Stimulated activated naive CD8-positive, alpha-beta T cell treated with anti-CD3 and anti-CD28 coated beads, Interleukin-15, Interleukin-2, amounts not matched to agents 100 U/mL and 50 U/mL, for 24 hours (primary cell): ENCODE measurements around the gene HFE.

ENCODE experiments used
- ATAC-seq: fragments of 150-1000 bp; cut with Tn5 transposase; one replicate; pipeline ENCODE4 v1.10.0; 2021
- DNase-seq: peaks from one replicate; pipeline ENCODE4 v3.0.0; 2021

HFE gene

GRCh38 chr6:26133730-26134129 lies 46.5 kb downstream of the HFE start:
- ATAC-seq = no peak
- no peak for DNase-seq

- DNase-seq (no peak), ATAC-seq (no peak)
Observed at GRCh38 chr6:26136321-26136720, 49.1 kb downstream of the HFE start.

GRCh38 chr6:26140254-26140966 lies 53.2 kb downstream of the HFE start:
- no peak for DNase-seq

GRCh38 chr6:26140967-26141294 lies 53.7 kb downstream of the HFE start:
- ATAC-seq = no peak
- DNase-seq = no peak

More at GRCh38 chr6:26140254-26140966, 53.2 kb downstream of the HFE start:
- ATAC-seq = no peak

GRCh38 chr6:26141378-26141904 lies 54.2 kb downstream of the HFE start:
- no peak for ATAC-seq
- no peak for DNase-seq

- ATAC-seq = peak; percentile 40
- no peak for DNase-seq
Observed at GRCh38 chr6:26142026-26142425, 54.8 kb downstream of the HFE start.
